GM19043 (cell line): ENCODE data around the gene MAGI1.

Experiments
- ATAC-seq: cut with Tn5 transposase; IDR thresholded peaks from one replicate; pipeline ENCODE4 v1.9.1; 2021; ENCODE audit warnings: low read depth; ENCODE audit not compliant: unreplicated experiment

MAGI1 gene

DNA sequence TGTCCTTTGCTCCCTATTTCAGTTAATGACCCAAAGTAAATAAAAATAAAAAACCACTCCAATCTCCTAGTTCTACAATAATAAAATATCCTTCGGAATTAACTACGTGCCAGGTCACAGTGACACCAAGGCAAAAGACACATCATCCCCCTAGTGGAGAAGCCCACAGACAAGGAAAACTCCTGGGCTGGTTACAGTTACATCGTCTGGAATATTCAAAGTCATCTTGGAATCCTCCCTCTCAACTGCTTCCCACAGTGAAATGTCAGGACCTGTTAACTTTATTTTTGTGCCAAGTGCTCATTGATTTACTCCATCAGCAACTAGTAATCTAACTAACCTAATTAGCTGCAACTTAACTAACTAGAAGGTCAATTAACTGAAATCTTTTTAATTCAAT, 349.3 kb downstream of the MAGI1 start:
- ATAC-seq: no peak

DNA sequence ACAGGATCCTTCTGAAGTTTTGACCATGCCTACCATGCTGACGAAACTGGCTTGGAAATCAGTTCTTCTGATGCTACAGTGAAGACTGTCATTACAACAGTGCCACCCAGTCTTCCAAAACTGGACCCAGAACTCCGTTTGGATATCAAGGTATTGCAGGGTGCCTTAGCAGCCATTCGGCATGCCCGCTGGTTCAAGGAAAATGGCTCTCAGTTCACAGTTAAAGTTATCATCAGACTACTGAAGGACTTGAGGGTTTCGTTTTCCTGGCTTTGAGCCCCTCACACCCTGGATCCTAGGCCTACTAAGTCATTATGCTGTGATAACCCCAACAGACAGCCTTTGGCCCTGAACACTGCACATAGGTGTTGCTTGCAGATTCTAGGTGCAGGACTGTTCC, 351.0 kb downstream of the MAGI1 start:
- ATAC-seq: no peak

DNA sequence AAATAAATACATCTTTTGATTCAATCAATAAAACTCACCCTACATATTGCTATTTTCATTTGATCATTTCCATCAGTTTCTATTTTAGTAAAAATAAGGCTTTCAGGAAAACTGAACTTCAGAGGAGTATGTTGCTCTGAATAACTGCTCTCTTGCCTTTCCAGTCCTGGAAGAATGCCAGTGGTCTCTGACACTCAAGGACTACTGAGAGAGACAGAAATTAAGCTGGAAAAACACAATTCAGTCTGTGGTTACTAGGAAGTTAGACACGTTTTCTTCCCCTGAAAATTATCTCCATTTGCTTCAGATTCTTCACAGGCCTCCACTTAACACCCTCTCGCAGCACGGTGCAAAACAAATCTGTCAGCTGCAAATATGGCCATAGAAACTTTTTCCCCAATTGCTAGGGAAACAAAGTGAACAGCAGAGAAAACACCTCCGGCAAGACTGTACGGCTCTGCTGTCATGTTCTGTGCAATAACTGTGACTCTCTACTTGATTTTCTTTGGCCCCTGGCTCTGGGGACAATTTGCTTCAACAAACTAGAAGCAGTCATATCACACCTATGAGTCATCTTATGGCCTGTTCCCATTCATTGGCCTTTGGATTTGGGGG, 353.0 kb downstream of the MAGI1 start:
- ATAC-seq: no peak

DNA sequence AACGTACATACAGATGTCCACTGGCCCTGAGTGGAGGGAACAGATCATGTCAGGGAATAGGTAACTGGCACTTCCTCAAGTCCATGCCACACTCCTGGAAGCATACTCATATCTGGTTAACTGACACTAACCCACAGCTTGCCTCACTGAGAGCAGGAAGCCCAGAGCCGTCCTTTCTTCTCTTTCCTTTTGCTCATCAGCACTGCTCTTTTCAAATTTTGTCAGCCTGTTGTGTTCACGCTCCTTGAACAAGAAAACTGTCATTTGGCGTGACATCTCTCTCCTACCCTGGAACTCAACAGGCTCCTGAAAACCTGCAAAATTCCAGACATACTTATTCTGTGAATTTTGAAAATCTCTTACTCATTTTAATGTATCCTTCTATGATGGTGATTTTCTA, 360.2 kb downstream of the MAGI1 start:
- ATAC-seq: no peak

- ATAC-seq: no peak
Measured at GRCh38 chr3:65677486-65678010, 361.2 kb downstream of the MAGI1 start.

GRCh38 chr3:65676580-65676979, 362.1 kb downstream of the MAGI1 start:
- no peak for ATAC-seq

DNA sequence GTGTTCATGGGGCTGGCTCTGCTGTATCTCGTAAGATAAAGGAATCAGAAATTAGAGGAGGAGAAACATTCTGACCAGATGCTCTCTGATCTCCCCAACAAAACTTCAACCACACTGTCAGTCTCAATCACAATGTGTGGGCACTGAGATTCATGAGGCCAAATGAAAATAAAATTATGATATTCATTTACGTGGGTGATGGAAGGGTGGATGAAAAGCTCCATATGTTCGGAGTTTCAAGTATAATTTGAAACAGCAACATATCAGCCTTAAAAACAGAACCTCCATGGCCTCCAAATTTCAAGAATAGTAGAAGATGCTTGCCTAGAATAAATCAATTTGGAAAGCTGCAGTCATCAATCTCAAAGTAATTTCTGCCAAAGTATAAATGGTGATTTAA, 363.7 kb downstream of the MAGI1 start:
- ATAC-seq: no peak

GRCh38 chr3:65674226-65674625, 364.5 kb downstream of the MAGI1 start:
- ATAC-seq: no peak

DNA sequence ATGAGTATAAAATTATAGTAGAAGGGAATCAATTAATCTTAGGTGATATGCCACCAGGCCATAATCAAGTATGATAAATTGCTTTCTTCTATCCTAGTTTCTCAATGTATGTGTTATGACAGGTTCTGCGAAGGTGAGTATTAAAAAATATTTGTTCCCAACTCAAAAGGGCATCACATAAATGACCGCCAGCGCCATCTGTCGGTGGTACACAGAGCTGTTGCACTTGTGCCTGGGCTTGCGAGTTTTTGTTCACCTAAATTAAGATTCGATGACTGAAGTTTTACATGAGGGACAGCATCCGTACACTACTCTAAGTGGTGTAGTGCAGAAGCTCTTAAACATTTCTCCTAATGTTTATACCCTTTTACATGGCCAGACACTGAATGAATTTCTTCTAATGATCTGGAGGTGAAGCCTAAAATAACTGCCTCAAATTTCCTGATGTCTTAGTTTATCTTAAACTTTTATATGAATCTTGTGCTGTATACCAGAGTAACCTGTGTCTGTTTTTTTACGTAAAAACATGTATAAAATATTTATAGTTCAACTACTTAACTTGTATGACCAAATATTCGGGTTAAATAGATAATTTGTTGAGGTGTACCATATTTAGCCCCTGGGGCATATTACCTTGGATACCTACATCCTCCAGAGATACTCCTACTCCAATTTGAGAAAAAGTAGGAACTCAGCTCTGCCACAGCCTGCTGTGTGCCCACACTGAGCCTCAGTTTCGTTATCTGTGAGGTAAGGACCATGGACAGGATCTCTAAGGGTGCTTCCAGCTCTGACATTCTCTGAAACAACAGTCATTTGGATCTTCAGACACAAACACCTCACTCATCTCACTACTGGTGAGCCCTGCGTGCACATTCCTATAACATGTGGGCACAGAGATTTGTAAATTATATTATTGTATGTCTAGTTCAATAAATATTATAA, 365.6 kb downstream of the MAGI1 start:
- no peak for ATAC-seq

DNA sequence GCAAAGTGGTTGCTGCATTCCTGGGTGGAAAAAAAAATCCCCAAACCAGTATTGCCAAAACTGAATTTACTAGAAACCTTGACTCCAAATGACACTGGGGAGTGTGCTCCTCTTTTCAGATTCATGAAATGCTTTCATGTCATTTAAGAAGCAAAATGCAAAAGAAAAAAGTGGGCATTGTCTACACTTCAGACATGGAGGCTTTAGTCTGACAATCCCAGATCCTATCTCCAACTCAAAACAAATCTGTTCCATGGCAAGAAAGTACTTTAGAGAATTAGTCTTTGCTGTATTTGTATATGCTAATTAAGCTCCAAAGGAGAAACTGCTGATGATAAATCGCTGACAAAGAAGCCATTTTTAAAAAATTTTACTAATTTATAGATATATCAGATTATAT, 366.7 kb downstream of the MAGI1 start:
- ATAC-seq: no peak

DNA sequence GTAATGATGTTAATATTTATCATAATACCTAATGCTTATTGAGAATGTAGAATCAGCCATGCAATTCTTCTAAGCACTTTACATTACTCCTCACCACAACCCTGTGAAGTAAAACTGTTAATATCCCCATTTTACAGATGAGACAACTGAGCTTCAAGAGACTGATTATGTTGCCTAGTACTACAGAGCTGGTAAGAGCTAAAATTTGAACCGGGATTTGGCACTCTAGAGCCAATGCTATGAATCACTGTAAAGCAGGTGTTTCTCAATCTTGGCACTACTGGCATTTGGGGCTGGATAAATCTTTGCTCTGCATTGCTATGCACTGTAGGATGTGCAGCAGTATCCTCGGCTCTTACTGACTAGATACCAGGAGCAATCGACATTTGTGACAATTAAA, 367.7 kb downstream of the MAGI1 start:
- no peak for ATAC-seq

DNA sequence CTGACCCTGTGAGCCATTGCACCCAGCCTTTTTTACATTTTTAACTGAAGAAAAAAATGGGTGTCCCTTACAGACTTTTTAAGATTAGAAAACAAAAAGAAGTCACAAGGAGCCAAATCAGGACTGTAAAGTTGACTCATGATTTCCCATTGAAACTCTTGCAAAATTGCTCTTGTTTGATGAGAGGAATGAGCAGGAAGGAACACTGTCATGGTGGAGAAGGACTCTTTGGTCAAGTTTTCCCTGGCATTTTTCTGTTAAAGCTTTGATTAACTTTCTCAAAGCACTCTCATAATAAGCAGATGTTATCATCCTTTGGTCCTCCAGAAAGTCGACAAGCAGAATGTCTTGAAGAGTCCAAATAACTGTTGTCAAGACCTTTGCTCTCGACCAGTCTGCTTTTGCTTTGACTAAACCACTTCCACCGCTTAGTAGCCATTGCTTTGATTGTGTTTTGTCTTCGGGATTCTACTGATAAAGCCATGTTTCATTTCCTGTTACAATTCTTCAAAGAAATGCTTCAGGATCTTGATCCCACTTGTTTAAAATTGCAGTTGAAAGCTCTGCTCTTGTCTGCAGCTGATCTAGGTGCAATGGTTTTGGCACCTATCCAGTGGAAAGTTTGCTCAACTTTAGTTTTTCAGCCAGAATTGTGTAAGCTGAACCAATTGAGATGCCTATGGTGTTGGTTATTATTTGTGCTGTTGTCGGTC, 369.4 kb downstream of the MAGI1 start:
- no peak for ATAC-seq

GRCh38 chr3:65667963-65668362, 370.8 kb downstream of the MAGI1 start:
- ATAC-seq: no peak

DNA sequence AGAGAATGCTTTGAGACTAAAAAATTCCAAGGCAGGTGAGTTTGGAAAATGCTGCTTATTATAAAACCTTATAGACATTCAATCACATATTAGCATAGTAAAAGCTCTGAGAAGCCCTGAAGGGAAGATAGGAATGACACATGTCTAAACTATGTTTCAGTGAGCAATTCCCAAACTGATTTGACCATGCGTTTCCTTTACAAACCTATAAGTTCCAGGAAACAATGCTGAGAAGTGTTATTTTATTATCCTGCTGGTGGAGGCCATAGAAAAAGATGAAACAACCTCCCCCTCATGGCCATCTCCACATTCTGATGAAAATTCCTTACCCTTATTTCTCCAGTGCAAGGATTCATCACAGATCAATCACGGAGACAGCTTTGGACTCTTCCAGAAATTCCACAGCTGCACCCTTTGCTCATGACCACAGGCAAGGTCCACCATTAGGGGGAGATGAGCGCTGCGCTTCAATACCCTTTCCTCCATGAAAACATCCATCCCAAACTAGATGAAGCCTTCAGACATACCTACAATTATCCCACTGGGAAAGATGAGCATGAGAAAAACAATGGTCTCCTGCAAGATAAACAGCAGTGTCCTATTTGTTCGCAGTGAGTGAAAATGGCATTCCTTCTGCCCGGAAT, 372.1 kb downstream of the MAGI1 start:
- no peak for ATAC-seq

- ATAC-seq: no peak
Measured at GRCh38 chr3:65665915-65666314, 372.8 kb downstream of the MAGI1 start.

- no peak for ATAC-seq
Measured at GRCh38 chr3:65664931-65665330, 373.8 kb downstream of the MAGI1 start.

DNA sequence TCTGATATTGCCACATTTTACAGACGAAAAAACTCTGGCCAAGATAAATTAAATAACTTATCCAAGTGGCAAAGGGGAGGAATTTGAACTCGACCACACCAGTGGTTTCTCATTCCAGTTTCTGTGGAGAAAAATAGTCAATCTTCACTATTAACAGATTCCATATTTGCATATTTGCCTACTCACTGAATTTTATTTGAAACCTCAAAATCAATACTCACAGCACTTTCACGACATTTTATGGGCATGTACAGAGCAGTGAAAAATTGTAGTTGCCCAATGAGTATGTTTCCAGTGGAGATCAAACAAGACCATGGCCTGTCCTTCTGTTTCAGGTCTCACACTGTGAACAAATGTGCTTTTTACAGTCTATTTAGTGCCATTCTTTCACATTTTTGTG, 374.3 kb downstream of the MAGI1 start:
- no peak for ATAC-seq

DNA sequence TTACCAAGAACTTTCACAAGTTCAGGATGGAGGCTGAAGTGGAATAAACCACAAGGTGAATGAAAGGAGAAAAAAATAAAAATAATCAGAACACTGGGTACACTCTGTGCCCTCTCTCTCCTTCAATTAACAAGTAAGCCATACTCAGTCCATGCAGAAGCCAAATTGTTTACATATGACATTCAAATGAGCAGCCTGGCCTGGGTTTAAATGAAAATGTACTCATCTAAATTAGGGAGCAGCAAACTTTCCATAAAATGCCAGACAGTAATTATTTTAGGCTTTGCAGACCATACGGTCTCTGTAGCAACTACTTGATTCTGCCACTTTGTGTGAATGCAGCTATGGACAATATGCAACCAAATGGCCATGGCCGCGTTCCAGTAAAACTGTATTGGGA, 376.6 kb downstream of the MAGI1 start:
- no peak for ATAC-seq

DNA sequence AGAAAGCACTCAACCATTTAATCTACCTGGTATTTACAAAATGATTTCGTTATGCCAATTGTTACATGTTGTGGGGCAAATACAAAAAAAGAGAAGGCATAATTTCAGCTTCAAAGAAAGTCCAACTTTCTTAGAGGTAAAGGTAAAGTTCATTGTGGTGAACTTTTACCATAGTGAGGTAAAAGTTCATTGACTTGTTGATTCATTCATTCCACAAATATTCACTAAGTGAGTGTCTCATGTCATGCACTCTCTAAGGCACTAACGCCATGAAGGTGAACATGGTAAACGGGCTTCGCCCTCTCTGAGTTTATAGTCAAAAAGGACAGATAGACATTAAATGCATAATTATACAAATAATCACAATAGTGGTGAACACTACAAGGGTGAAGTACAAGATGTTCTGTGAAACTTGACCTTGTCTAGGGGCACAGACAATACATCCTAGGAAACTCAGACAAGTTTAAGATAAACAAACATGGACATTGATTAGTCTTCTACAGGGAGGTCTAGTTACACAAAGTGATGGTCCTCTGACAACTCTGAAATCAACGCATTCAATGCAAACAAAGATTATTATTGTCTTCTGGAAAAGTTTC, 378.6 kb downstream of the MAGI1 start:
- ATAC-seq: no peak

DNA sequence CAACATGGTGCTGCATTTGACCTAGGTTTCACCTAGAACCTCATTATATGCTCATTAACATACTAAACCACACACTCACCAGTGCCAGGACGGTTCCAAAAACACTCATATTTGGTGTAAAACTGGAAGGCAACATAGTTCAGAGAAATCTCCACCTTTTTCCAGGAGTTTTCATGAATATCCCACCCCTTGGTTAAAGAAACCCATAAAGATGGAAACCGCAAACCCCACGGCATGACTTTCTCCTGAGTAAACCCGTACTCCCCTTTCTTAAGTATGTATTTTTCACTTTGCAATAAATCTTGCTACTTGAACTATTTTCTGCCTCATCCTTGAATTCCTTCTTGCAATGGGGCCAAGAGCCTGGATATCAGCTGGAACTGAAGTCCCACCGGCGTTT, 379.3 kb downstream of the MAGI1 start:
- no peak for ATAC-seq
